HG03442 (cell line): ENCODE measurements around the gene LHFPL4.
"Not testable (repeated sequence)": the region's sequence is repeated elsewhere in the genome, so short reads cannot be mapped to it uniquely, and the experiment has no call there.

Experiments used
- ATAC-seq: cut with Tn5 transposase; IDR thresholded peaks from one replicate; pipeline ENCODE4 v1.9.1; 2021; ENCODE audit warnings: mild to moderate bottlenecking, moderate library complexity; ENCODE audit not compliant: unreplicated experiment

The LHFPL4 gene

DNA sequence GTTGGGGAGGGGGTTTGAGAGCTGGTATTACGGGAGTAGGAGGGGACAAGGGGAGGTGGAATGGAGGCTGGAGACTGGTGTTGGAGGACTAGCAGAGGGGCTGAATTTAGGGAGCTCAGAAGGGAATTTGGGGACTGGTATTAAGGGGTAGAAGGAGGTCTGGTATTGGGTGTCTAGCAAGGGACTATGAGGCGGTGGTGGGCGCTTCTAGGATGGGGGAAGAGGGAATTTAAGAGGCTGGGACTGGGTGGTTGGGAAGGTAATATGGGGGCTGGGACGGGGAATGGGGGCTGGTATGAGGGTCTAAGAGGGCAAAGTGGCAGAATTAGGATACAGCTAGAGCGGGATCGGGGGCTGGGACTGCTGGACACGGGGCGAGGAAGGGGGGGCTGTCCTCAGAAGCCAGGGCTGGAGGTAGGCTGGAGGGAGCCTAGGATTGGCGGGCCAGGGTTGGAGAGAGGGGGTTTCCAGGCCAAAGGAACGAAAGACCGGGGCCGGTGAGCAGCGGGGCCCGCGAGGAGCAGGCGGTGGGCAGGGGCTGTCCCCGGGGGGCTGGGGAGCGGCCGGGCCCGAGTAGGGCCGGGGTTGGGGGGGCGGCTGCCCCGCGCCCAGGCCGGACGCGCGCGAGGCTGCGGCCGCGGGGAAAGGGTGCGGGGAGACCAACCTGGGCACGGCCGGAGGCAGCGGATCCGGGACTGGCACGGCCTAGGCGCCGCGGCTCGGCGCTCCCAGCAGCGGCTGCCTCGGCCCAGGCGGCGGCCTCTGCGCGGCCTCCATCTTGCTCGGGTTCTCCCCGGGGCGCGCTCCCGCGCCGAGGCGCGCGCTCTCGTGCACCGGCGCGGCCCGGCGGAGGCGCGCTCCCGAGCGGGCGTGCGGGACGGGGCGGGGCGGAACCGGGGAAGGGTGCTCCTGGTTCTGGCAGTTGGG, at the start of gene LHFPL4:
Gene LHFPL4, minus strand, starts transcription at position 802 of the 927 bp plus-strand sequence. CDS start 1,143 bp downstream, outside the sequence.
- ATAC-seq: no peak

- no peak for ATAC-seq
Measured at GRCh38 chr3:9602620-9603019, 49.0 kb upstream of the LHFPL4 start.

GRCh38 chr3:9601006-9601581, 47.5 kb upstream of the LHFPL4 start:
- not testable (repeated sequence) for ATAC-seq

DNA sequence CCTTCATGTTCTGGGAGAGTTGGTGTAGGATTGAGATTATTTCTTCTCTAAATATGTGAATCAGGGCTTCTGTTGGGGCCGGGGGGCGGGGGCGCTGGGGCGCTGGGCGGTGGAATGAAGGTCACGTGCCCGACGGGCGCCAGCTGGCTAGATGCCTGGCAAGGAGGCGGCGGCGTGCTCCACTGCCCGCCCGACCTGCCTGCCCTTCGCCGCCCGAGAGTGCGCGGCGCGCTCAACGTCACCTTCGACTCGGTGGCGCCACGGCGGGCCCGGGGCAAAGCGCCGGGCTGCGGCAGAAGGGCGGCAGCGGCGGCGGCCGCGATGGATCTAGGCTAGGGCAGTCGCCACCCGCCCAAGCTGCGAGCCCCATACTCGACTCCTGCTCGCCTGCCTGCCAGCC, 47.0 kb upstream of the LHFPL4 start:
- no peak for ATAC-seq

- no peak for ATAC-seq
Measured at GRCh38 chr3:9598783-9599387, 45.3 kb upstream of the LHFPL4 start.

GRCh38 chr3:9595877-9596276, 42.3 kb upstream of the LHFPL4 start:
- no peak for ATAC-seq

- not testable (repeated sequence) for ATAC-seq
Measured at GRCh38 chr3:9591781-9592180, 38.2 kb upstream of the LHFPL4 start.

- no peak for ATAC-seq
Measured at GRCh38 chr3:9590282-9590791, 36.7 kb upstream of the LHFPL4 start.

DNA sequence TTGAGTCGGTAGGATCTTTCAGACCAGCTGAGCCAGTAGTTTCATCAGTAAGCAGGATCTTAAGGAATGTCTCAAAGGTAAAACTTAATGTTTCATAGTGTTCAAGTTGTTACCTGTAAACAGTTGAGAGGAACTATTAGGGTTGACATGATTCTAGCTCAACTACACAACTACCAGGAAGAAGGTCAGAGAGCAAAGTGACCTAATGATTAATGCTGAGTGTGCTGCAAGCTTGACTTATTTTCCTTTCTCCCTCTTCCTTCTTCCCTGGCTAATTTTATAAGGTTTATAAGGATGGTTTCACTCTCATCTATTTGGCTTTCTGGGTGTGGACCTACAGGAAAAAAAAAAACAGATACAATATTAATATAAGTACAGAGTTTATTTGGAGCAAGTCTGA, 30.2 kb upstream of the LHFPL4 start:
- no peak for ATAC-seq

- ATAC-seq: no peak
Measured at GRCh38 chr3:9583371-9583770, 29.7 kb upstream of the LHFPL4 start.

DNA sequence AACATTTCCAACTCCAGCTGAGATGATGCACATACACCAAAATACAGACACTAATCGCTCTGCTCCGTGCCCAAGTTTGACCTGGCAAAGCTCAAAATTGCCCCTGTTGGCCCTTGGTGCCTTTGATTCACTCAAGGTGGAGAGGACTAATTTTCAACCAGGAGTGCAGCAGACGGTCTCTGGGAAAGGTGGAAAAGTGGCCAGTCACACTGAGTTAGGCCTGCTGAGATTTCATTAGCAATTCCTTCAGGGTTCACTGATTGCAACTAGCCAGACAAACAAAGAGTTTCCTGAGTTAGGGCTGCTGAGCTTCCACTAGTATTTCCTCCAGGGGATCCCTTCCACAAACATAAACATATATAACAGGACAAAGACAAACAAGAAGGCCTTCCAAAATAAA, 28.7 kb upstream of the LHFPL4 start:
- ATAC-seq: no peak

- ATAC-seq: no peak
Measured at GRCh38 chr3:9581742-9582141, 28.1 kb upstream of the LHFPL4 start.

GRCh38 chr3:9569054-9569453, 15.4 kb upstream of the LHFPL4 start:
- no peak for ATAC-seq

- ATAC-seq: no peak
Measured at GRCh38 chr3:9565316-9565715, 11.7 kb upstream of the LHFPL4 start.

GRCh38 chr3:9563851-9564250, 10.2 kb upstream of the LHFPL4 start:
- no peak for ATAC-seq

GRCh38 chr3:9560056-9560455, 6.4 kb upstream of the LHFPL4 start:
- ATAC-seq: not testable (repeated sequence)

- no peak for ATAC-seq
Measured at GRCh38 chr3:9553948-9554513, 409 bp upstream of the LHFPL4 start.

DNA sequence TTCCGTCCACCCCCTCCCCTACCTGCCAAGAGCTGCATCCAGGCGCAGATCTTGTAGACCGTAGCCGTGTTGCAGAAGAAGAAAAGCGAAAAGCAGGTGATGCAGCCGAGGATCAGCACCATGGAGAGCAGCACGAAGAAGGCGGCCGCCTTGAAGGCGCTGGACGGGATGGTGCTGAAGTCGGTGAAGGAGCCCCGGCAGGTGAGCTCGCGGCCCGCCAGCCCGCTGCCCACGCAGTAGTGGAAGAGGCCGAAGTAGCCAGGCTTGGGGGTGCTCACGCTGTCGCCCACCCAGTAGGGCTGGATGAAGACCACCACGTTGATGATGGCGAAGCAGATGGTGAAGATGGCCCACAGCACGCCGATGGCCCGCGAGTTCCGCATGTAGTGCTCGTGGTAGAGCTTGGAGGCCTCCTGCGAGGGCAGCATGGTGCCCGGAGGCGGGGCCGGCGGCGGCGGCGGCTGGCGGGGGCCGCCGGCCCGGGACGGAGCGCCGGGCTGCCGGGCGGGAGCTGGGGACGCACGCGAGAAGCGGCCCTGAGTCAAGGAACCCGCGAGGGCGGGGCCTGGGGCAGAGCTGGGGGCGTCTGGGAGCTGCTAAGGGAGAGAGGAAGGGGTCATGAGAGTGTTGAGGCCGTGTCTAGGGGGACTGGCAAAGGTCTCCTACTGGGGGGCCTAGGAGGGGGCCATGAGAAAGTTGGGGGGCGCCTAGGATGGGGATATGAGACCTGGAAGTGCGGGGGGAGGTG, 1.2 kb downstream of the LHFPL4 start:
- no peak for ATAC-seq

- ATAC-seq: no peak
Measured at GRCh38 chr3:9550999-9551398, 2.6 kb downstream of the LHFPL4 start.

DNA sequence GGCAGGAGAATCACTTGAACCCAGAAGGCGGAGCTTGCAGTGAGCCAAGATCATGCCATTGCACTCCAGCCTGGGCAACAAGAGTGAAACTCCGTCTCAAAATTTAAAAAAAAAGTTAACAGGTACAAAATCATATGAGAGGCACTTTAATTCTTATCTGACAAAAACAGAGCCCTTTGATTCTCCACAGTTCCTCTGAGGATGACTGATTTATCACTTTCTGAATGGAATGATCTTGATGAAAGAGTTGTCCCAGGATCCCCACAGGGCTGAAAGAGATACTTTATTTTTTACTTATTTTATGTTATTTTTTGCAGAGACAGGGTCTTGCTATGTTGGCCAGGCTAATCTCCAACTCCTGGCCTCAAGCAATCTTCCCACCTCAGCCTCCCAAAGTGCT, 4.0 kb downstream of the LHFPL4 start:
- ATAC-seq: no peak

DNA sequence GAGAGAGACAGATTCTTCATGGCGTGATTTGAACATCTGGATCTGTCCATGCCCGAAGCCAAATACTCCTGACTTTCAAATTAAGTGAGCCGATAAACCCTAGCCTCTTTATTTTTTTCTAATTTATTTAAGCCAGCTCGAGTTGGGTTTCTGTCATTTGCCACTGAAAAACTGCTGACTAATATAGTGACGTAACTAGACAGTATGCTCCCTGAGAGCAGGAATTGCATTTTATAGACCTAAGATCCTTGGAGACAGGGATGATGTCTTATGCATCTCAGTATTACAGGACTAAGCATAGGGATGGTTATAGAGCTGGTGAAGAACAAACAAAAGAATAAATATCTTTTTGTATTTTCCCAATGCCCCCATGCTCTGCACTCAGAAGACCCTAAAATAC, 4.6 kb downstream of the LHFPL4 start:
- no peak for ATAC-seq
